HL-60 (cell line): Measurements from ENCODE around the gene CRYBG3.

Experiments
- GABPA ChIP-seq: IDR thresholded peaks from 2 replicates; pipeline ENCODE4 v1.6.1; 2012; ENCODE audit warnings: low read depth
- POLR2AphosphoS5 ChIP-seq: IDR thresholded peaks from 2 replicates; pipeline ENCODE4 v1.6.1; 2012; ENCODE audit warnings: low read depth
- SPI1 ChIP-seq: IDR thresholded peaks from 2 replicates; pipeline ENCODE4 v1.6.1; 2012; ENCODE audit warnings: low read depth, mild to moderate bottlenecking, borderline replicate concordance
- TF ChIP-seq, protein P1 (sequence below): IDR thresholded peaks from one replicate; pipeline ENCODE4 v1.5.1; 2011; ENCODE audit warnings: low read length, control low read depth, inconsistent platforms; ENCODE audit not compliant: insufficient read depth
- TF ChIP-seq, protein P2 (sequence below): IDR thresholded peaks from 2 replicates; pipeline ENCODE4 v1.6.1; 2012; ENCODE audit warnings: low read depth; ENCODE audit not compliant: insufficient replicate concordance

GRCh38 chr3:97950360-97950759 lies 128.5 kb downstream of the CRYBG3 start:
- TF ChIP-seq POLR2AphosphoS5 (no peak), GABPA (no peak), SPI1 (no peak)
- TF ChIP-seq, protein P1, sequence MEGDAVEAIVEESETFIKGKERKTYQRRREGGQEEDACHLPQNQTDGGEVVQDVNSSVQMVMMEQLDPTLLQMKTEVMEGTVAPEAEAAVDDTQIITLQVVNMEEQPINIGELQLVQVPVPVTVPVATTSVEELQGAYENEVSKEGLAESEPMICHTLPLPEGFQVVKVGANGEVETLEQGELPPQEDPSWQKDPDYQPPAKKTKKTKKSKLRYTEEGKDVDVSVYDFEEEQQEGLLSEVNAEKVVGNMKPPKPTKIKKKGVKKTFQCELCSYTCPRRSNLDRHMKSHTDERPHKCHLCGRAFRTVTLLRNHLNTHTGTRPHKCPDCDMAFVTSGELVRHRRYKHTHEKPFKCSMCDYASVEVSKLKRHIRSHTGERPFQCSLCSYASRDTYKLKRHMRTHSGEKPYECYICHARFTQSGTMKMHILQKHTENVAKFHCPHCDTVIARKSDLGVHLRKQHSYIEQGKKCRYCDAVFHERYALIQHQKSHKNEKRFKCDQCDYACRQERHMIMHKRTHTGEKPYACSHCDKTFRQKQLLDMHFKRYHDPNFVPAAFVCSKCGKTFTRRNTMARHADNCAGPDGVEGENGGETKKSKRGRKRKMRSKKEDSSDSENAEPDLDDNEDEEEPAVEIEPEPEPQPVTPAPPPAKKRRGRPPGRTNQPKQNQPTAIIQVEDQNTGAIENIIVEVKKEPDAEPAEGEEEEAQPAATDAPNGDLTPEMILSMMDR = no peak
- TF ChIP-seq, protein P2, sequence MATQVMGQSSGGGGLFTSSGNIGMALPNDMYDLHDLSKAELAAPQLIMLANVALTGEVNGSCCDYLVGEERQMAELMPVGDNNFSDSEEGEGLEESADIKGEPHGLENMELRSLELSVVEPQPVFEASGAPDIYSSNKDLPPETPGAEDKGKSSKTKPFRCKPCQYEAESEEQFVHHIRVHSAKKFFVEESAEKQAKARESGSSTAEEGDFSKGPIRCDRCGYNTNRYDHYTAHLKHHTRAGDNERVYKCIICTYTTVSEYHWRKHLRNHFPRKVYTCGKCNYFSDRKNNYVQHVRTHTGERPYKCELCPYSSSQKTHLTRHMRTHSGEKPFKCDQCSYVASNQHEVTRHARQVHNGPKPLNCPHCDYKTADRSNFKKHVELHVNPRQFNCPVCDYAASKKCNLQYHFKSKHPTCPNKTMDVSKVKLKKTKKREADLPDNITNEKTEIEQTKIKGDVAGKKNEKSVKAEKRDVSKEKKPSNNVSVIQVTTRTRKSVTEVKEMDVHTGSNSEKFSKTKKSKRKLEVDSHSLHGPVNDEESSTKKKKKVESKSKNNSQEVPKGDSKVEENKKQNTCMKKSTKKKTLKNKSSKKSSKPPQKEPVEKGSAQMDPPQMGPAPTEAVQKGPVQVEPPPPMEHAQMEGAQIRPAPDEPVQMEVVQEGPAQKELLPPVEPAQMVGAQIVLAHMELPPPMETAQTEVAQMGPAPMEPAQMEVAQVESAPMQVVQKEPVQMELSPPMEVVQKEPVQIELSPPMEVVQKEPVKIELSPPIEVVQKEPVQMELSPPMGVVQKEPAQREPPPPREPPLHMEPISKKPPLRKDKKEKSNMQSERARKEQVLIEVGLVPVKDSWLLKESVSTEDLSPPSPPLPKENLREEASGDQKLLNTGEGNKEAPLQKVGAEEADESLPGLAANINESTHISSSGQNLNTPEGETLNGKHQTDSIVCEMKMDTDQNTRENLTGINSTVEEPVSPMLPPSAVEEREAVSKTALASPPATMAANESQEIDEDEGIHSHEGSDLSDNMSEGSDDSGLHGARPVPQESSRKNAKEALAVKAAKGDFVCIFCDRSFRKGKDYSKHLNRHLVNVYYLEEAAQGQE = no peak
